Ovary (tissue), 9 donors: ENCODE measurements around the gene OR6N2. TPM values are rescaled to one million over a fixed set of nuclear protein-coding genes. Genes with fewer than 3 reads are reported as not detected.

ENCODE experiments used
- DNase-seq, 5 donors: peaks; one replicate each; pipeline ENCODE4 v3.0.0-alpha.2; 2019 to 2020
- H3K27ac ChIP-seq, 2 donors: fragments of 200-600 bp; one replicate each; pipeline versions ENCODE4 v1.5.1 to v1.8.0; 2019 to 2022
- H3K27me3 ChIP-seq: fragments of 200-600 bp; one replicate; pipeline ENCODE4 v1.8.0; 2022
- H3K36me3 ChIP-seq: fragments of 200-600 bp; sonication (generic); one replicate; pipeline ENCODE4 v1.5.1; 2019
- H3K4me1 ChIP-seq: one replicate; pipeline ENCODE4 v1.8.1; 2013; ENCODE audit warnings: mild to moderate bottlenecking, moderate library complexity; ENCODE audit not compliant: insufficient read depth
- H3K4me3 ChIP-seq: fragments of 200-600 bp; sonication (generic); one replicate; pipeline ENCODE4 v1.5.1; 2017
- H3K9me3 ChIP-seq, 2 donors: fragments of 200-600 bp in 1 of 2; sonication (generic) in 1 of 2; one replicate each; pipeline versions ENCODE4 v1.5.1 to v1.8.1; 2013 to 2019; ENCODE audit warnings: mild to moderate bottlenecking in 1 of 2, moderate library complexity in 1 of 2
- CTCF ChIP-seq, 3 donors: fragments of 450-650 bp in 2 of 3; fragments of 200-600 bp in 1 of 3; IDR thresholded peaks; one replicate each; pipeline versions ENCODE4 v1.5.1 to v1.8.0; 2016 to 2022; ENCODE audit warnings: antibody characterized with exemption in 3 of 3, mild to moderate bottlenecking in 1 of 3
- EP300 ChIP-seq: sonication (generic); formaldehyde crosslinking; IDR thresholded peaks from one replicate; pipeline ENCODE4 v1.6.1; 2017; ENCODE audit warnings: antibody characterized with exemption
- POLR2A ChIP-seq: fragments of 450-650 bp; IDR thresholded peaks from one replicate; pipeline ENCODE4 v1.6.1; 2017; ENCODE audit warnings: antibody characterized with exemption, mild to moderate bottlenecking, moderate library complexity
- WGBS, 3 donors: extraction: QIAGEN DNeasy Blood & Tissue Kit in 1 of 3; methylation state at CpG; one replicate each; pipeline versions ENCODE4 v1.1.5 to v1.1.7; 2013 to 2017; 5-methylcytosine and 5-hydroxymethylcytosine counted together
- intact Hi-C, 4 donors: fragments of 100-400 bp; cut with DNase I; formaldehyde crosslinking; loops; one replicate each; pipeline versions ENCODE4 v1.11.0 to v1.15.1; 2022 to 2023
- polyA plus RNA-seq, 2 donors: library from polyadenylated mRNA; stranded (reverse); fragments of 200-250 nt in 1 of 2; fragments of 350-450 nt in 1 of 2; fragmentation: Illumina TruSeq in 1 of 2; extraction: RNeasy Lipid Tissue Mini Kit (QIAGEN cat#74804) in 1 of 2; gene quantifications; one replicate each; pipeline ENCODE4 v1.2.3, GENCODE V29; 2013 to 2014
- total RNA-seq, 7 donors: library from RNA; depleted of rRNA in 2 of 7; stranded (reverse); fragments of >200 nt in 2 of 7; fragmentation: NEBNext Ultra II Directional in 3 of 7; extraction: Animal tissue kit (Norgen Biotek cat#: 25700) in 3 of 7; gene quantifications; one replicate each; pipeline versions ENCODE4 v1.1.0 to v1.2.4, GENCODE V29; 2016 to 2023
- donor health status: DM: no; HTN: no; CAD: no; lungs with moderate emphysema.
- donor health status: DM: no; HTN: no; CAD: no.
- donor health status: Bipolar disorder and iron deficiency.
- donor health status: DM: yes; HTN: yes; CAD: no.
- donor health status: DM: no; HTN: no; CAD: no.
- donor health status: DM: yes; HTN: yes; CAD: no.

OR6N2 gene
- total and polyA plus RNA-seq, 9 donors: not detected

DNA sequence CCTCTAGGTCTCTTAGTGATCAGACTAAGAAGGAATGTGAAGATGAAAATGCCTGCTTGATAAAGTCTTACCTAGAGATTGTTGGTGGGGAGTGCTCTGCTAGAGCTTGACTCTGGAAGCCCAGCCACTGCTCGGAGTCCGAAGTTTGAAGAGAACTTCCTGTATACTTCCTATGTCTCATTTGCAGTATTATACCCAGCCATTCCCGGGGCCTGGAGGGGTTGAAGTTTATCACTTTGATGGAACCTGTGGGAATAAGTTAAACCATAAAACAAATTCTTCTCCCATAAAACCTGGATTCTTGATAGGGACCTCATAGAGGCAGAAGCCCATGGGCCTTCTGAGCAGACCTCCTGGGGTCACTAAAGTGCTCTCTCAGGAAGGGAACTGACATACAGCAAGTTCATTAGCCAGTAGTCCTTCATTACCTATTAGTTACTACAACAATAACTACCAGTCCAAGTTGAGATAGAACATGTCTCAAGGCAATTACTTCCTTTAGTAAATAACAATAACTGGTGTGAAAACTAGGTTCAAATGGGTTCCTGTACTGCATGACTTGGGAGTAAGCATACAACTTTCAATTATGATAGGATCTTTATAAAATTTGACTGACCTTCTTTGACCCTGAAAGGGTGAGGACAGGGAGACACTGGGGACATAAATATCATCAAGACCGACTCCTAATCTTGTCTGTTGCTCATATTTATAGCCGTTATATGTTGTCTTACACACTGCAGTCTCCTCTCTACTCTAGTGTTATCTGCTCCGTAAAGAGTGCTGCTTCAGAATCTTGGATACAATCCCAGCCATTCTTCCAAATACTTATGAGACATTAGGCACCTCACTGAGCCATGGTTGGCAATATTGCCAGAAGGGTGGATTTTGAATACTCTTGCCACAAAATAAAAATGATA lies 8.8 kb downstream of the OR6N2 start, which contains the start of gene OR6N1:
Gene OR6N1, minus strand, starts transcription at position 246 of the 917 bp plus-strand sequence. CDS start 5,513 bp downstream, outside the sequence.
- Histone ChIP-seq H3K9me3 (no peaks in the 10 kb centered on the region), H3K27ac (no peak within 1 kb of the TSS), H3K4me1 (no peaks in the 10 kb centered on the region), H3K4me3 (no peak within 1 kb of the TSS), H3K27me3 (peaks cover 3% of the 10 kb centered on the region), H3K36me3 (no peaks in the 10 kb centered on the region)
- intact Hi-C loops: no loop called here
- WGBS, 3 donors: 39 to 45% (median 44%) methylated on average over 6 of the region's 6 CpGs
- TF ChIP-seq EP300 (no peak), POLR2A (no peak), CTCF (IDR thresholded peaks at IDR 0.05) (no peak)
- DNase-seq: no peak

GRCh38 chr1:158754420-158754819 lies 26.6 kb downstream of the OR6N2 start, which contains the start of gene OR6K6:
OR6K6 (plus strand) TSS chr1:158754720; CDS start chr1:158754888, 168 bp downstream.
- DNase-seq: no peak
- no peaks in the 10 kb centered on the region for H3K36me3 ChIP-seq
- WGBS, 3 donors: 54 to 73% (median 70%) methylated on average over 2 of the region's 2 CpGs
- no peak within 1 kb of the TSS for H3K4me3 ChIP-seq
- no peaks in the 10 kb centered on the region for H3K27me3 ChIP-seq
- no peak within 1 kb of the TSS for H3K27ac ChIP-seq
- no peak for TF ChIP-seq CTCF (IDR thresholded peaks at IDR 0.05)
- TF ChIP-seq POLR2A: no peak
- no peak for TF ChIP-seq EP300
- H3K4me1 ChIP-seq: no peaks in the 10 kb centered on the region
- no peaks in the 10 kb centered on the region for H3K9me3 ChIP-seq
- intact Hi-C loops: no loop called here

GRCh38 chr1:158752155-158752712 lies 28.8 kb downstream of the OR6N2 start:
- Histone ChIP-seq H3K9me3 (no peaks in the 10 kb centered on the region), H3K36me3 (no peaks in the 10 kb centered on the region), H3K27me3 (no peaks in the 10 kb centered on the region), H3K4me1 (no peaks in the 10 kb centered on the region), H3K27ac (no peak overlapping the region), H3K4me3 (no peak overlapping the region)
- TF ChIP-seq POLR2A (no peak), CTCF (IDR thresholded peaks at IDR 0.05) (no peak), EP300 (no peak)
- intact Hi-C loops: no loop called here
- WGBS, 3 donors: 91 to 97% (median 94%) methylated on average over 9 of the region's 9 CpGs
- DNase-seq: no peak

DNA sequence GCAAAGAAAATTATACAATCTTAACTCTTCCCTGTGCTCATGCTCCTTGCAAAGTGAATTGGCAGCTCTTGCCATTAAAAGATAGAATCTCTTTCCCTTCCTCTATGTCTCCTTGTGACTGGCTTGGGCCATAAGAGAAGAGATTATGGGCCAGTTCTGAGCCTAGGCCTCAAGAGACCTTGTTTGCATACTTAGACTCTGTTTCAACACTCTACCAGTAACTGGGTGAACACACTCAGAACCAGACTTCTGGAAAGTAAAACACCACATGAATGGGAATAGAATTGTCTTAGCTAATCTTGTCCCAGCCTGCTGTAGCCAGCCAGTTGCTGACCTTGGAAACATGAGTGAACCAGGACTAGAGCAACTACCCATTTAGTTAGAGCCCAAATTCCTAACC lies 45.2 kb downstream of the OR6N2 start:
- DNase-seq: no peak
- no peak for TF ChIP-seq EP300
- TF ChIP-seq POLR2A: no peak
- TF ChIP-seq CTCF (IDR thresholded peaks at IDR 0.05): no peak
- Histone ChIP-seq H3K27me3 (no peaks in the 10 kb centered on the region), H3K27ac (no peak overlapping the region), H3K4me3 (no peak overlapping the region), H3K9me3 (no peaks in the 10 kb centered on the region), H3K4me1 (no peaks in the 10 kb centered on the region), H3K36me3 (no peaks in the 10 kb centered on the region)
- intact Hi-C loops: no loop called here
